Astrocyte (in vitro differentiated cells and primary cell): Measurements from ENCODE around the gene IL21R. TPM values are rescaled to one million over a fixed set of nuclear protein-coding genes. Genes with fewer than 3 reads are reported as not detected.

Experiments used
- DNase-seq: peaks from one replicate; pipeline ENCODE4 v3.0.0-alpha.2; 2010; ENCODE audit warnings: low read depth
- FAIRE-seq: peaks from 2 replicates; lab custom pipeline; 2011; peaks lifted over from hg19 to GRCh38; lab: Jason Lieb, UNC
- H2AFZ ChIP-seq: 2 replicates; pipeline ENCODE4 v1.6.0; 2012; ENCODE audit warnings: low read depth, low read length, inconsistent platforms
- H3K27ac ChIP-seq: 2 replicates; pipeline ENCODE4 v1.5.1; 2011; ENCODE audit warnings: low read depth, low read length, inconsistent platforms
- H3K27me3 ChIP-seq: 2 replicates; pipeline ENCODE4 v1.6.0; 2011; ENCODE audit warnings: low read length, inconsistent platforms; ENCODE audit not compliant: insufficient read depth
- H3K36me3 ChIP-seq: 2 replicates; pipeline ENCODE4 v1.5.1; 2011; ENCODE audit warnings: low read length, inconsistent platforms; ENCODE audit not compliant: insufficient read depth
- H3K4me1 ChIP-seq: 2 replicates; pipeline ENCODE4 v1.5.1; 2011; ENCODE audit warnings: low read length, inconsistent platforms; ENCODE audit not compliant: insufficient read depth
- H3K4me2 ChIP-seq: 2 replicates; pipeline ENCODE4 v1.6.0; 2012; ENCODE audit warnings: low read length, inconsistent platforms
- H3K4me3 ChIP-seq: 2 replicates; pipeline ENCODE4 v1.5.1; 2011; ENCODE audit warnings: low read depth, mild to moderate bottlenecking, low read length, inconsistent platforms; ENCODE audit not compliant: insufficient read depth
- H3K79me2 ChIP-seq: 2 replicates; pipeline ENCODE4 v1.6.0; 2012; ENCODE audit warnings: mild to moderate bottlenecking, low read length, inconsistent platforms; ENCODE audit not compliant: insufficient read depth
- H3K9ac ChIP-seq: 2 replicates; pipeline ENCODE4 v1.6.0; 2012; ENCODE audit warnings: mild to moderate bottlenecking, low read length, inconsistent platforms
- H3K9me3 ChIP-seq: 2 replicates; pipeline ENCODE4 v1.5.1; 2012; ENCODE audit warnings: low read depth, mild to moderate bottlenecking, low read length, inconsistent platforms; ENCODE audit not compliant: insufficient read depth
- H4K20me1 ChIP-seq: 2 replicates; pipeline ENCODE4 v1.6.0; 2012; ENCODE audit warnings: low read length, inconsistent platforms; ENCODE audit not compliant: insufficient read depth
- H3K27ac Mint-ChIP-seq: one replicate; pipeline ENCODE4 v1.8.0; 2021; ENCODE audit warnings: mild to moderate bottlenecking, mixed read lengths; ENCODE audit not compliant: unreplicated experiment
- H3K27me3 Mint-ChIP-seq: one replicate; pipeline ENCODE4 v1.8.0; 2021; ENCODE audit warnings: low read depth, mixed read lengths; ENCODE audit not compliant: unreplicated experiment
- H3K36me3 Mint-ChIP-seq: one replicate; pipeline ENCODE4 v1.8.0; 2021; ENCODE audit warnings: low read depth, mixed read lengths; ENCODE audit not compliant: unreplicated experiment
- H3K4me1 Mint-ChIP-seq: one replicate; pipeline ENCODE4 v1.8.0; 2021; ENCODE audit warnings: low read depth, mixed read lengths; ENCODE audit not compliant: unreplicated experiment
- H3K4me3 Mint-ChIP-seq: one replicate; pipeline ENCODE4 v1.8.0; 2021; ENCODE audit warnings: mild to moderate bottlenecking, moderate library complexity, mixed read lengths; ENCODE audit not compliant: unreplicated experiment
- H3K9me3 Mint-ChIP-seq: one replicate; pipeline ENCODE4 v1.8.0; 2021; ENCODE audit warnings: mild to moderate bottlenecking, mixed read lengths; ENCODE audit not compliant: unreplicated experiment
- EZH2 ChIP-seq: IDR thresholded peaks from 2 replicates; pipeline ENCODE4 v1.6.1; 2012; ENCODE audit warnings: mild to moderate bottlenecking, low read length, inconsistent platforms; ENCODE audit not compliant: insufficient read depth
- total RNA-seq: library from RNA; stranded (reverse); gene quantifications from 2 replicates; pipeline ENCODE4 v1.2.1, GENCODE V29; 2021
- TF ChIP-seq, protein P1 (sequence below): IDR thresholded peaks from 2 replicates; pipeline ENCODE4 v1.5.1; 2011; ENCODE audit warnings: low read depth, mild to moderate bottlenecking, inconsistent platforms, low read length, moderate library complexity; ENCODE audit not compliant: insufficient read depth

IL21R gene
- total RNA-seq, 1 donor from 2014 or later = 1.8 TPM

DNA sequence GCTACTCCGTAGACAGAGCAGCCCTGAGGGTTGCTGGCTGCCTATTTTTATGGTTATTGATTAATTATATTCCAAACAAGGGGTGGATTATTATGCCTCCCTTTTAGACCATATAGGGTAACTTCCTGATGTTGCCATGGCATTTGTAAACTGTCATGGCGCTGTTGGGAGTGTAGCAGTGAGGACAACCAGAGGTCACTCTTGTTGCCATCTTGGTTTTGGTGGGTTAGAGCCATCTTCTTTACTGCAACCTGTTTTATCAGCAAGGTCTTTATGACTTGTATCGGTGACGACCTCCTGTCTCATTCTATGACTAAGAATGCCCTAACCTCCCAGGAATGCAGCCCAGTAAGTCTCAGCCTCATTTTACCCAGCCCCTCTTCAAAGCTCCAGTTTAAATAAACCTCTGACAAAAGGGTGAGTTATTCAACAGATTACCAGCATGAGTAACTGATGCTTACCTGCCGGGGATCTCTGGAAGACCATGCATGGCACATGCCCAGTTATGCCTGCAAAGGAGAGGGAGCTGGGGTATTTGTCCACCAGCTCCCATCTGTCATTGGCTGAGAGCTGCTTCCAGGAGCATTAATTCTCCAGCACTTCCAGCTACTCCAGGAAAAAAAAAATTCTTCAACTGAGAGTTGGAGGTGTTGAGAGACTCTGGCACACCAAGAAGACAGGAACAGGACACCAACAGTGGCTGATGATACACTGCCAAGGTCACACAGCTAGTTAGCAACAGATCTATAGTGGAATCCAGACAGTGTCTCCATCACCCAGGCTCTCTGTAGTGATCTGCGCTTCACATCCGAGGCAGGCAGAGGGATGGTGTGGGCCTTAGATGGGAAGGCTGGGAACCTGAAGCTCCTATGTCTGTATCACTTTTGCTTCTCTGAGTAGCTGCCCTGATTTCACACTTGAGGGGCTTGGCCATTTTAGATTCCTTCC lies 36.6 kb upstream of the IL21R start:
- Histone ChIP-seq H3K4me3 (no peak overlapping the region), H3K27ac (peak overlapping the region; percentile 51)

DNA sequence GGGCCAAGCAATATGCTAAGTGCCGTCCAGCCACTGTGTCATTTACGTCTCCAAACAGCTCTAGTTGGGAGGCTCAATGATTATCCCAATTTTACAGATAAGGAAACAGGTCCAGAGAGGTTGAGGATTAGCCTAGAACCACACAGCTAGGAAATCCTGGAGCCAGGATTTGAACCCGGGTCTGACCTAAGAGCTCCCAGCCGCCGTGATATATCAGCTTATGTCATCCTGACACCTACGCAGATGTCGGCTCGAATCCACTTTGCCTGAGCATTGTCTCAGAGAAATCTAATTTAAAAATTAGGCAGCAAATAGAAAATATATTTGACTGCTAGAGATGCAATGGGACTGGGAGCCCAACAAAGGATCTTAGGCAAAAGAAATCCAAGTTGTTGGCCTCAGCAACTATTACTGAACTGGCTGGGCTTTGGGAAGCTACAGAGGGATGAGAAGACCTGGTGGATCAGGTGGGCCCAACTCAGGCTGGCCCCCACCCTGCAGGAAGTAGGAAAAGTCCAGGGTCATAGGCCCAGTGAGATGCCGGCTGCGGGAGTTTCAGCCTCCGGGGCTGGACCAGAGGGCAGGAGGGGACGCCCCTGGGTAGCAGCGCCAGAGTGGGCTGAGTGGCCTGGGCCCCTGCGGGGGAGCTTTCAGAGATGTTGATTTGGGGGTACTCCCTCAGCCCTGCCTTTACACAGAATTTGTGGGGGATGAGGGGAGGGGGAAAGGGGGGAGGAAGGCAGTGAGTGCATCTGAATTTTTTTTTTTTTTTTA lies 35.1 kb upstream of the IL21R start:
- peaks cover 8% of the 10 kb centered on the region for H3K9me3 ChIP-seq
- FAIRE-seq (no peak), DNase-seq (no peak)
- H3K36me3 Mint-ChIP-seq = peaks cover 7% of the 10 kb centered on the region
- H3K4me1 Mint-ChIP-seq = peaks cover 17% of the 10 kb centered on the region
- no peaks in the 10 kb centered on the region for H3K79me2 ChIP-seq
- peak overlapping the region; percentile 26 for H3K27ac ChIP-seq
- H3K4me3 ChIP-seq = no peak overlapping the region
- H3K9ac ChIP-seq = no peak overlapping the region
- no peaks in the 10 kb centered on the region for H3K27me3 ChIP-seq
- no peaks in the 10 kb centered on the region for H3K27me3 Mint-ChIP-seq
- H4K20me1 ChIP-seq = no peaks in the 10 kb centered on the region
- no peak overlapping the region for H2AFZ ChIP-seq
- H3K4me3 Mint-ChIP-seq = no peak overlapping the region
- no peak for TF ChIP-seq EZH2
- TF ChIP-seq, protein P1, sequence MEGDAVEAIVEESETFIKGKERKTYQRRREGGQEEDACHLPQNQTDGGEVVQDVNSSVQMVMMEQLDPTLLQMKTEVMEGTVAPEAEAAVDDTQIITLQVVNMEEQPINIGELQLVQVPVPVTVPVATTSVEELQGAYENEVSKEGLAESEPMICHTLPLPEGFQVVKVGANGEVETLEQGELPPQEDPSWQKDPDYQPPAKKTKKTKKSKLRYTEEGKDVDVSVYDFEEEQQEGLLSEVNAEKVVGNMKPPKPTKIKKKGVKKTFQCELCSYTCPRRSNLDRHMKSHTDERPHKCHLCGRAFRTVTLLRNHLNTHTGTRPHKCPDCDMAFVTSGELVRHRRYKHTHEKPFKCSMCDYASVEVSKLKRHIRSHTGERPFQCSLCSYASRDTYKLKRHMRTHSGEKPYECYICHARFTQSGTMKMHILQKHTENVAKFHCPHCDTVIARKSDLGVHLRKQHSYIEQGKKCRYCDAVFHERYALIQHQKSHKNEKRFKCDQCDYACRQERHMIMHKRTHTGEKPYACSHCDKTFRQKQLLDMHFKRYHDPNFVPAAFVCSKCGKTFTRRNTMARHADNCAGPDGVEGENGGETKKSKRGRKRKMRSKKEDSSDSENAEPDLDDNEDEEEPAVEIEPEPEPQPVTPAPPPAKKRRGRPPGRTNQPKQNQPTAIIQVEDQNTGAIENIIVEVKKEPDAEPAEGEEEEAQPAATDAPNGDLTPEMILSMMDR = no peak
- peaks cover 3% of the 10 kb centered on the region for H3K36me3 ChIP-seq
- H3K4me1 ChIP-seq = peaks cover 11% of the 10 kb centered on the region
- H3K4me2 ChIP-seq = no peak overlapping the region
- H3K27ac Mint-ChIP-seq = no peak overlapping the region
- peaks cover 11% of the 10 kb centered on the region for H3K9me3 Mint-ChIP-seq

More for the DNA sequence above, 36.6 kb upstream of the IL21R start:
- Histone ChIP-seq H4K20me1 (no peaks in the 10 kb centered on the region), H3K4me2 (peak overlapping the region; percentile 18), H2AFZ (no peak overlapping the region), H3K36me3 (peaks cover 5% of the 10 kb centered on the region), H3K79me2 (no peaks in the 10 kb centered on the region), H3K9ac (peak overlapping the region; percentile 33), H3K27me3 (no peaks in the 10 kb centered on the region), H3K4me1 (peaks cover 11% of the 10 kb centered on the region), H3K9me3 (peaks cover 5% of the 10 kb centered on the region)
- H3K9me3 Mint-ChIP-seq = peaks cover 9% of the 10 kb centered on the region
- no peak overlapping the region for H3K27ac Mint-ChIP-seq
- no peak for TF ChIP-seq EZH2
- TF ChIP-seq, protein P1 = no peak
- DNase-seq = peak; percentile 70
- H3K4me3 Mint-ChIP-seq = no peak overlapping the region
- peaks cover 17% of the 10 kb centered on the region for H3K4me1 Mint-ChIP-seq
- H3K36me3 Mint-ChIP-seq = peaks cover 8% of the 10 kb centered on the region
- no peaks in the 10 kb centered on the region for H3K27me3 Mint-ChIP-seq
- no peak for FAIRE-seq
